Keratinocyte (primary cell): ENCODE results near the gene ARHGAP22.

Experiments
- CTCF ChIP-seq, 3 experiments: IDR thresholded peaks in 1 of 3; conservative IDR thresholded peaks in 1 of 3; optimal IDR thresholded peaks in 1 of 3; 2 replicates in 2 of 3; 3 replicates in 1 of 3; pipeline versions ENCODE3 to v1.5.1; 2011; ENCODE audit warnings: low read length in 3 of 3, mild to moderate bottlenecking in 3 of 3, moderate library complexity in 2 of 3, control low read depth in 1 of 3, inconsistent platforms in 1 of 3; ENCODE audit not compliant: insufficient read depth in 2 of 3; ENCODE audit errors: extremely low read depth in 1 of 3
- EZH2 ChIP-seq: IDR thresholded peaks from one replicate; pipeline ENCODE4 v1.6.1; 2012; ENCODE audit warnings: inconsistent platforms, mild to moderate bottlenecking, low read length, moderate library complexity

GRCh38 chr10:48493083-48493871 is 111.6 kb downstream of the ARHGAP22 start:
- no peak for TF ChIP-seq EZH2
- no peak for TF ChIP-seq CTCF (optimal IDR thresholded peaks at IDR 0.05 in 1 of 3, IDR thresholded peaks at IDR 0.05 in 1 of 3, conservative IDR thresholded peaks at IDR 0.05 in 1 of 3; ENCODE audit: extremely low read depth in 1 of 3, insufficient read depth in 2 of 3, low read length in 3 of 3)
